ENCODE data around the gene PIK3CG.
"Not testable (repeated sequence)": the region's sequence is repeated elsewhere in the genome, so short reads cannot be mapped to it uniquely, and the experiment has no call there.

Gene PIK3CG

DNA sequence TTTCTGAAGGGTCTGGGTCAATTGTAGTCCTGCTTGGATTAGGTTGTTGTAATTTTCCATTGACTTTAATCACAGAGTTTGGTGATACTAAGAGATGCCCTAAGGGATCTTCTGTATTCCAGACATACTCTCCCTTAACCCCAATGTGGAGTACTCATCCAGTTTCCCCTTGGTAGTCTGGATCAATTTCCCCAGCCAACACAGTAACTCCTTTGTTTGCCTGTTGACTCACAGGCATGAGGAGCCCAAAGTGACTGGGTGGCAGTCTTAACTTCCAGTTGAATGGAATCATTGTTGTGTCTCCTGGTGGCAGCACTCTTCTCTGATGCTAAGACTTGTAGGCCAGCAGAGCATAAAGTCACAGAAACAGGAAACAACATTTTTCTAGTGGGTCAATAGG lies 41.5 kb upstream of the PIK3CG start:
- Histone ChIP-seq H3K36me3 (no peaks in the 10 kb centered on the region), H3K27ac (no peak overlapping the region), H3K9me3 (no peaks in the 10 kb centered on the region), H3K4me3 (no peak overlapping the region), H3K4me1 (no peaks in the 10 kb centered on the region), H3K27me3 (no peaks in the 10 kb centered on the region)
- no peak for DNase-seq
- intact Hi-C loops (cut with DNase I; ENCODE audit: low total_unique reads), result no loop called here
- TF ChIP-seq, protein P1, sequence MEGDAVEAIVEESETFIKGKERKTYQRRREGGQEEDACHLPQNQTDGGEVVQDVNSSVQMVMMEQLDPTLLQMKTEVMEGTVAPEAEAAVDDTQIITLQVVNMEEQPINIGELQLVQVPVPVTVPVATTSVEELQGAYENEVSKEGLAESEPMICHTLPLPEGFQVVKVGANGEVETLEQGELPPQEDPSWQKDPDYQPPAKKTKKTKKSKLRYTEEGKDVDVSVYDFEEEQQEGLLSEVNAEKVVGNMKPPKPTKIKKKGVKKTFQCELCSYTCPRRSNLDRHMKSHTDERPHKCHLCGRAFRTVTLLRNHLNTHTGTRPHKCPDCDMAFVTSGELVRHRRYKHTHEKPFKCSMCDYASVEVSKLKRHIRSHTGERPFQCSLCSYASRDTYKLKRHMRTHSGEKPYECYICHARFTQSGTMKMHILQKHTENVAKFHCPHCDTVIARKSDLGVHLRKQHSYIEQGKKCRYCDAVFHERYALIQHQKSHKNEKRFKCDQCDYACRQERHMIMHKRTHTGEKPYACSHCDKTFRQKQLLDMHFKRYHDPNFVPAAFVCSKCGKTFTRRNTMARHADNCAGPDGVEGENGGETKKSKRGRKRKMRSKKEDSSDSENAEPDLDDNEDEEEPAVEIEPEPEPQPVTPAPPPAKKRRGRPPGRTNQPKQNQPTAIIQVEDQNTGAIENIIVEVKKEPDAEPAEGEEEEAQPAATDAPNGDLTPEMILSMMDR (IDR thresholded peaks at IDR 0.05), result no peak

DNA sequence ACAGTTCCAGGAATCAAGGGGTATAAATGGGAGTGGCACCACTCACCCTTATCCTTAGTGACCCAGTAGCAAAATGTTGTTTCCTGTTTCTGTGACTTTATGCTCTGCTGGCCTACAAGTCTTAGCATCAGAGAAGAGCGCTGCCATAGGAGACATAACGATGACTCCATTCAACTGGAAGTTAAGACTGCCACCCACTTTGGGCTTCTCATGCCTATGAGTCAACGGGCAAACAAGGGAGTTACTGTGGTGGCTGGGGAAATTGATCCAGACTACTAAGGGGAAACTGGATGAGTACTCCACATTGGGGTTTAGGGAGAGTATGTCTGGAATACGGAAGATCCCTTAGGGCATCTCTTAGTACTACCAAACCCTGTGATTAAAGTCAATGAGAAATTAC lies 40.6 kb upstream of the PIK3CG start:
- TF ChIP-seq, protein P1 (IDR thresholded peaks at IDR 0.05), result no peak
- Histone ChIP-seq H3K4me1 (no peaks in the 10 kb centered on the region), H3K9me3 (no peaks in the 10 kb centered on the region), H3K4me3 (no peak overlapping the region), H3K27ac (no peak overlapping the region), H3K36me3 (no peaks in the 10 kb centered on the region), H3K27me3 (no peaks in the 10 kb centered on the region)
- intact Hi-C loops (cut with DNase I; ENCODE audit: low total_unique reads), result no loop called here
- no peak for DNase-seq

DNA sequence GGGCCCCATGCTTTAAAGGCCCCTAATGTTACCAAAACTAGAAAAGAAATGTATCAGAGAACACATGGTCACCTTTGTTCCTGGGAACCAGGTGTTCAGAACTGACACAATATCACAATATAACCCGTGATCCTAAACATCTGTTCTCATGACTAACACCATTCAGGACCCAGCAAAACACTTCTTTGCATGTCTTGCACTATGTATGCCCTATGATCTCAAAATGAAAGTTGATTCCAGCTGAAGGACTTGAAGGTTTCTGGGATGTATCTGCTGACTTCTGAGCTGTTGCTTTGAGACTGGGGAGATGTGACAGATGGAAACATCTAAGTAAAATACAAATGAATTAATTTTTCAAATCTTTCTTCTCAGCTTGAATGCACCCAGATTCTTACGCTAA lies 37.5 kb upstream of the PIK3CG start:
- Histone ChIP-seq H3K4me3 (no peak overlapping the region), H3K4me1 (no peaks in the 10 kb centered on the region), H3K27me3 (no peaks in the 10 kb centered on the region), H3K9me3 (peaks cover 0 to 5% (median 0%) of the 10 kb centered on the region in 3 donors), H3K27ac (no peak overlapping the region), H3K36me3 (no peaks in the 10 kb centered on the region)
- DNase-seq, result no peak
- intact Hi-C loops (cut with DNase I; ENCODE audit: low total_unique reads), result no loop called here
- TF ChIP-seq, protein P1 (IDR thresholded peaks at IDR 0.05), result no peak

DNA sequence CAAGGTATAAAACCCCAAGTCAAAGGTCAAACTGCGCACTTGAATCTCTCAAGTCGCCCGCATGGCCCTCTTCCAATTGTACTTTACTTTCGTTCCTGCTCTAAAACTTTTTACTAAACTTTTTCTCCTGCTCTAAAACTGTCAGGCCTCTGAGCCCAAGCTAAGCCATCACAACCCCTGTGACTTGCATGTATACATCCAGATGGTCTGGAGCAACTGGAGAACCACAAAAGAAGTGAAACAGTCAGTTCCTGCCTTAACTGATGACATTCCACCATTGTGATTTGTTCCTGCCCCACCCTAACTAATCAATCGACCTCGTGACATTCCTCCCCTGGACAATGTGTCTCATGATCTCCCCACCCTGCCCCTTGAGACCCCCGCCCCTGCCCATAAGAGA lies 35.6 kb upstream of the PIK3CG start:
- intact Hi-C loops (cut with DNase I; ENCODE audit: low total_unique reads), result no loop called here
- TF ChIP-seq, protein P1 (IDR thresholded peaks at IDR 0.05), result no peak
- Histone ChIP-seq H3K4me3 (no peak overlapping the region), H3K27ac (no peak overlapping the region), H3K27me3 (no peaks in the 10 kb centered on the region), H3K4me1 (no peaks in the 10 kb centered on the region), H3K9me3 (peaks cover 0 to 5% (median 0%) of the 10 kb centered on the region in 3 donors), H3K36me3 (no peaks in the 10 kb centered on the region)
- no peak for DNase-seq

DNA sequence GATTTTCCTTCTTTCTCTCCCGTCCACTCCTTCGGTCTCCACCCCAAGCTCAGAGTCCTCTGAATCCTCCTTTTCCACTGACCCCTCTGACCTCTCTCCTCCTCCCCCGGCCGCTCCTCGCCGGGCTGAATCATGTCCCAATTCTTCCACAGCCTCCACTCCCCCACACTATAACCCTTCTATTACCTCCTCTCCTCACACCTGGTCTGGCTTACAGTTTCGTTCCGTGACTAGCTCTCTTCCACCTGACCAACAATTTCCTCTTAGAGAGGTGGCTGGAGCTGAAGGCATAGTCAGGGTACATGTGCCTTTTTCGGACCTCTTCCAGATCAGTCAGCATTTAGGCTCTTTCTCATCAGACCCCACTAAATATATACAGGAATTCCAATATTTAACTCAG lies 34.2 kb upstream of the PIK3CG start:
- H3K9me3 ChIP-seq; H3K27me3 ChIP-seq; H3K27ac ChIP-seq; H3K4me1 ChIP-seq; DNase-seq; intact Hi-C loops (cut with DNase I; ENCODE audit: low total_unique reads); H3K4me3 ChIP-seq; H3K36me3 ChIP-seq: not testable (repeated sequence)

DNA sequence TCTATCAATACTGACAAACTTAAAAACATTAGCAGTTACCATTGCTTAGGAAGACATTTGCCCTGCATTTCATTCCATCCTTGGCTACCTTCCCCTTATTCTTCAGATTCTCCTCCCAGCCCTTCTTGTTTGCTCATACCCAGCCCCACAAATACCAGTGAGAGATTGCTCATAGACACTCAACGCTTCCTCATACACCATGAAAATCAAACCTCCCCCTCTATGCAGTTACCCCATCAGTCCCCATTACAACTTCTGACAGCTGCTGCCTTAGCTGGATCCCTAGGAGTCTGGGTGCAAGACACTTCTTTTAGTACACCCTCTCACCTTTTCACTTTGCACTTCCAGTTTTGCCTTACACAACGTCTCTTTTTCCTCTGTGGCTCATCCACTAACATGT lies 28.3 kb upstream of the PIK3CG start:
- Histone ChIP-seq H3K27ac (no peak overlapping the region), H3K9me3 (no peaks in the 10 kb centered on the region), H3K4me3 (no peak overlapping the region), H3K36me3 (no peaks in the 10 kb centered on the region), H3K4me1 (no peaks in the 10 kb centered on the region), H3K27me3 (no peaks in the 10 kb centered on the region)
- TF ChIP-seq, protein P1 (IDR thresholded peaks at IDR 0.05), result no peak
- intact Hi-C loops (cut with DNase I; ENCODE audit: low total_unique reads), result no loop called here
- no peak for DNase-seq
